Smooth muscle cell (in vitro differentiated cells): ENCODE data around the gene SSH3. TPM values are rescaled to one million over a fixed set of nuclear protein-coding genes. Genes with fewer than 3 reads are reported as not detected.

ENCODE experiments used
- DNase-seq: peaks from one replicate; lab custom pipeline; 2025; ENCODE audit not compliant: unreplicated experiment; lab: John Stamatoyannopoulos, UW
- H2AFZ ChIP-seq: fragments of 200-600 bp; sonication (generic); 2 replicates; pipeline ENCODE4 v1.6.0; 2016; ENCODE audit warnings: antibody characterized with exemption, low read depth, mild to moderate bottlenecking
- H3F3A ChIP-seq: fragments of 200-600 bp; sonication (generic); 2 replicates; pipeline ENCODE4 v1.6.0; 2017; ENCODE audit warnings: antibody characterized with exemption, low read depth
- H3K27ac ChIP-seq: fragments of 200-600 bp; sonication (generic); 2 replicates; pipeline ENCODE4 v1.5.1; 2016; ENCODE audit warnings: low read depth, mild to moderate bottlenecking
- H3K27me3 ChIP-seq: fragments of 200-600 bp; sonication (generic); 2 replicates; pipeline ENCODE4 v1.6.1; 2016; ENCODE audit warnings: low read depth, mild to moderate bottlenecking
- H3K36me3 ChIP-seq: fragments of 200-600 bp; sonication (generic); 2 replicates; pipeline ENCODE4 v1.5.1; 2016; ENCODE audit warnings: low read depth
- H3K4me1 ChIP-seq: fragments of 200-600 bp; sonication (generic); 2 replicates; pipeline ENCODE4 v1.5.1; 2016; ENCODE audit warnings: low read depth
- H3K4me2 ChIP-seq: fragments of 200-600 bp; sonication (generic); 2 replicates; pipeline ENCODE4 v1.6.0; 2016; ENCODE audit warnings: mild to moderate bottlenecking
- H3K4me3 ChIP-seq: fragments of 200-600 bp; sonication (generic); 2 replicates; pipeline ENCODE4 v1.5.1; 2016; ENCODE audit warnings: mild to moderate bottlenecking
- H3K79me2 ChIP-seq: fragments of 200-600 bp; sonication (generic); 2 replicates; pipeline ENCODE4 v1.6.0; 2016; ENCODE audit warnings: low read depth, mild to moderate bottlenecking
- H3K9ac ChIP-seq: fragments of 200-600 bp; sonication (generic); 2 replicates; pipeline ENCODE4 v1.6.0; 2016; ENCODE audit warnings: low read depth
- H3K9me3 ChIP-seq: fragments of 200-600 bp; sonication (generic); replicated peaks from 2 replicates; pipeline ENCODE4 v1.5.1; 2016; ENCODE audit warnings: low read depth
- H4K20me1 ChIP-seq: fragments of 200-600 bp; sonication (generic); 2 replicates; pipeline ENCODE4 v1.6.0; 2016; ENCODE audit warnings: low read depth
- WGBS: methylation state at CpG from one replicate; pipeline ENCODE4 v1.1.7; 2016; ENCODE audit warnings: low lambda C conversion rate; 5-methylcytosine and 5-hydroxymethylcytosine counted together
- polyA plus RNA-seq: library from polyadenylated mRNA; unstranded; fragments of >200 nt; fragmentation: Nextera tagmentation; extraction: Ambion mirVana; gene quantifications from 2 replicates; pipeline ENCODE4 v1.2.1, GENCODE V29; 2016
- small RNA-seq: library from RNA; depleted of rRNA; stranded (forward); fragments of <200 nt; gene quantifications from one replicate; pipeline ENCODE3, GENCODE V24; 2014
- total RNA-seq: library from RNA; depleted of rRNA; stranded (reverse); fragments of >200 nt; gene quantifications from 2 replicates; pipeline ENCODE4 v1.2.3, GENCODE V29; 2014
- TF ChIP-seq, protein P1 (sequence below): fragments of 200-600 bp; sonication (generic); IDR thresholded peaks from 2 replicates; pipeline ENCODE4 v1.5.1; 2017; ENCODE audit warnings: borderline replicate concordance, mild to moderate bottlenecking, antibody characterized with exemption; ENCODE audit not compliant: insufficient read depth, poor library complexity, severe bottlenecking

Gene SSH3
- total and polyA plus RNA-seq, 2 experiments from 2014 or later: 23.9 to 29.3 TPM

GRCh38 chr11:67356387-67356863, 53.1 kb downstream of the SSH3 start:
- peaks cover 34% of the 10 kb centered on the region for H3K4me1 ChIP-seq
- 37% methylated on average over 4 of the region's 4 CpGs for WGBS
- no peaks in the 10 kb centered on the region for H3K9me3 ChIP-seq
- H3K4me2 ChIP-seq: no peak overlapping the region
- H3K9ac ChIP-seq: no peak overlapping the region
- no peaks in the 10 kb centered on the region for H3K36me3 ChIP-seq
- H3K27ac ChIP-seq: peak overlapping the region; percentile 98
- no peak overlapping the region for H2AFZ ChIP-seq
- H4K20me1 ChIP-seq: no peaks in the 10 kb centered on the region
- TF ChIP-seq, protein P1, sequence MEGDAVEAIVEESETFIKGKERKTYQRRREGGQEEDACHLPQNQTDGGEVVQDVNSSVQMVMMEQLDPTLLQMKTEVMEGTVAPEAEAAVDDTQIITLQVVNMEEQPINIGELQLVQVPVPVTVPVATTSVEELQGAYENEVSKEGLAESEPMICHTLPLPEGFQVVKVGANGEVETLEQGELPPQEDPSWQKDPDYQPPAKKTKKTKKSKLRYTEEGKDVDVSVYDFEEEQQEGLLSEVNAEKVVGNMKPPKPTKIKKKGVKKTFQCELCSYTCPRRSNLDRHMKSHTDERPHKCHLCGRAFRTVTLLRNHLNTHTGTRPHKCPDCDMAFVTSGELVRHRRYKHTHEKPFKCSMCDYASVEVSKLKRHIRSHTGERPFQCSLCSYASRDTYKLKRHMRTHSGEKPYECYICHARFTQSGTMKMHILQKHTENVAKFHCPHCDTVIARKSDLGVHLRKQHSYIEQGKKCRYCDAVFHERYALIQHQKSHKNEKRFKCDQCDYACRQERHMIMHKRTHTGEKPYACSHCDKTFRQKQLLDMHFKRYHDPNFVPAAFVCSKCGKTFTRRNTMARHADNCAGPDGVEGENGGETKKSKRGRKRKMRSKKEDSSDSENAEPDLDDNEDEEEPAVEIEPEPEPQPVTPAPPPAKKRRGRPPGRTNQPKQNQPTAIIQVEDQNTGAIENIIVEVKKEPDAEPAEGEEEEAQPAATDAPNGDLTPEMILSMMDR: no peak
- H3K27me3 ChIP-seq: no peaks in the 10 kb centered on the region
- no peak for DNase-seq
- H3K79me2 ChIP-seq: peaks cover 10% of the 10 kb centered on the region
- peaks cover 27% of the 10 kb centered on the region for H3F3A ChIP-seq
- H3K4me3 ChIP-seq: no peak overlapping the region

GRCh38 chr11:67356864-67357561, 53.7 kb downstream of the SSH3 start:
- Histone ChIP-seq H3K36me3 (no peaks in the 10 kb centered on the region), H3K4me3 (no peak overlapping the region), H3K9me3 (no peaks in the 10 kb centered on the region), H3K4me1 (peaks cover 34% of the 10 kb centered on the region), H3K79me2 (peaks cover 6% of the 10 kb centered on the region), H3K27ac (peak overlapping the region; percentile 54), H4K20me1 (no peaks in the 10 kb centered on the region), H3F3A (peaks cover 27% of the 10 kb centered on the region), H3K27me3 (no peaks in the 10 kb centered on the region), H3K9ac (no peak overlapping the region), H3K4me2 (peak overlapping the region; percentile 47), H2AFZ (peak overlapping the region; percentile 51)
- no peak for DNase-seq
- TF ChIP-seq, protein P1: peak; percentile 88
- 18% methylated on average over 3 of the region's 3 CpGs for WGBS

GRCh38 chr11:67357831-67358670, 54.7 kb downstream of the SSH3 start:
- H3K27ac ChIP-seq: peak overlapping the region; percentile 54
- H3K9ac ChIP-seq: no peak overlapping the region

More at GRCh38 chr11:67357831-67358670, 54.7 kb downstream of the SSH3 start:
- Histone ChIP-seq H3F3A (peaks cover 27% of the 10 kb centered on the region), H3K36me3 (no peaks in the 10 kb centered on the region), H3K27me3 (no peaks in the 10 kb centered on the region), H3K4me1 (peaks cover 27% of the 10 kb centered on the region), H3K9me3 (no peaks in the 10 kb centered on the region), H2AFZ (no peak overlapping the region), H4K20me1 (peaks cover 6% of the 10 kb centered on the region), H3K79me2 (no peaks in the 10 kb centered on the region), H3K4me3 (no peak overlapping the region), H3K4me2 (peak overlapping the region; percentile 47)
- no peak for DNase-seq
- WGBS: 82% methylated on average over 12 of the region's 12 CpGs
- TF ChIP-seq, protein P1: no peak

Small RNA genes within 50 kb of the gene (small RNA-seq; reads per million reads assigned to genes)
- gene RN7SKP239: 0.34 reads per million, percentile 9 among the genes with 10 or more reads in this experiment

Other genes starting within 250 kb of the SSH3 start
- 25.7 and 28.4 TPM in 2 replicates for gene RHOD, start 246.7 kb upstream of the SSH3 start, total RNA-seq
- 38.9 and 63.6 TPM in 2 replicates for gene RHOD, start 246.7 kb upstream of the SSH3 start, polyA plus RNA-seq
- gene KDM2A, start 184.3 kb upstream of the SSH3 start, total RNA-seq: 42.0 and 44.9 TPM in 2 replicates
- 18.9 and 21.6 TPM in 2 replicates for gene KDM2A, start 184.3 kb upstream of the SSH3 start, polyA plus RNA-seq
- gene GRK2, start 37.1 kb upstream of the SSH3 start, total RNA-seq: 18.5 and 22.2 TPM in 2 replicates
- gene GRK2, start 37.1 kb upstream of the SSH3 start, polyA plus RNA-seq: 38.9 and 42.5 TPM in 2 replicates
- 29.3 and 34.7 TPM in 2 replicates for gene ANKRD13D, start 14.2 kb upstream of the SSH3 start, total RNA-seq
- 52.0 and 63.2 TPM in 2 replicates for gene ANKRD13D, start 14.2 kb upstream of the SSH3 start, polyA plus RNA-seq
- gene POLD4, start 50.0 kb downstream of the SSH3 start, total RNA-seq: 61.4 and 78.0 TPM in 2 replicates
- gene POLD4, start 50.0 kb downstream of the SSH3 start, polyA plus RNA-seq: 113 and 133 TPM in 2 replicates
- 7.3 and 12.2 TPM in 2 replicates for gene CLCF1, start 70.1 kb downstream of the SSH3 start, total RNA-seq
- 4.6 and 6.2 TPM in 2 replicates for gene CLCF1, start 70.1 kb downstream of the SSH3 start, polyA plus RNA-seq
- 17.3 and 19.5 TPM in 2 replicates for gene RAD9A, start 88.5 kb downstream of the SSH3 start, total RNA-seq
- gene RAD9A, start 88.5 kb downstream of the SSH3 start, polyA plus RNA-seq: 20.3 and 21.4 TPM in 2 replicates
- 99.3 and 123 TPM in 2 replicates for gene PPP1CA, start 98.3 kb downstream of the SSH3 start, total RNA-seq
- 210 and 220 TPM in 2 replicates for gene PPP1CA, start 98.3 kb downstream of the SSH3 start, polyA plus RNA-seq
- gene TBC1D10C, start 100.6 kb downstream of the SSH3 start, total RNA-seq: not detected in 2 replicates
- gene TBC1D10C, start 100.6 kb downstream of the SSH3 start, polyA plus RNA-seq: 0.32 TPM in 1 of 2 replicates, not detected in the other
- 0.36 and 0.85 TPM in 2 replicates for gene CARNS1, start 112.1 kb downstream of the SSH3 start, total RNA-seq
- 1.7 and 3.6 TPM in 2 replicates for gene CARNS1, start 112.1 kb downstream of the SSH3 start, polyA plus RNA-seq
- gene RPS6KB2, start 125.0 kb downstream of the SSH3 start, total RNA-seq: 66.5 and 86.9 TPM in 2 replicates
- gene RPS6KB2, start 125.0 kb downstream of the SSH3 start, polyA plus RNA-seq: 102 and 107 TPM in 2 replicates
- gene PTPRCAP, start 134.2 kb downstream of the SSH3 start, total RNA-seq: 2.5 TPM in 1 of 2 replicates, not detected in the other
- 1.1 TPM in 2 replicates for gene PTPRCAP, start 134.2 kb downstream of the SSH3 start, polyA plus RNA-seq
- gene CORO1B, start 139.9 kb downstream of the SSH3 start, total RNA-seq: 38.9 and 43.8 TPM in 2 replicates
- gene CORO1B, start 139.9 kb downstream of the SSH3 start, polyA plus RNA-seq: 84.6 and 85.8 TPM in 2 replicates
- gene GPR152, start 149.2 kb downstream of the SSH3 start, total RNA-seq: not detected in 2 replicates
- gene GPR152, start 149.2 kb downstream of the SSH3 start, polyA plus RNA-seq: 0.27 and 0.71 TPM in 2 replicates
- gene CABP4, start 151.8 kb downstream of the SSH3 start, total RNA-seq: not detected in 2 replicates
- gene CABP4, start 151.8 kb downstream of the SSH3 start, polyA plus RNA-seq: 2.1 TPM in 1 of 2 replicates, not detected in the other
- 88.3 and 135 TPM in 2 replicates for gene TMEM134, start 165.7 kb downstream of the SSH3 start, total RNA-seq
- gene TMEM134, start 165.7 kb downstream of the SSH3 start, polyA plus RNA-seq: 114 and 149 TPM in 2 replicates
- gene AIP, start 179.5 kb downstream of the SSH3 start, total RNA-seq: 35.3 and 36.8 TPM in 2 replicates
- 57.8 and 61.5 TPM in 2 replicates for gene AIP, start 179.5 kb downstream of the SSH3 start, polyA plus RNA-seq
- gene PITPNM1, start 201.8 kb downstream of the SSH3 start, total RNA-seq: 27.6 and 28.9 TPM in 2 replicates
- gene PITPNM1, start 201.8 kb downstream of the SSH3 start, polyA plus RNA-seq: 35.0 and 48.2 TPM in 2 replicates
- gene CDK2AP2, start 204.6 kb downstream of the SSH3 start, total RNA-seq: 27.0 and 34.0 TPM in 2 replicates
- gene CDK2AP2, start 204.6 kb downstream of the SSH3 start, polyA plus RNA-seq: 94.2 and 101 TPM in 2 replicates
- not detected in 2 replicates for gene CABP2, start 219.9 kb downstream of the SSH3 start, total RNA-seq
- gene CABP2, start 219.9 kb downstream of the SSH3 start, polyA plus RNA-seq: not detected in 2 replicates